H1 (cell line): Measurements from ENCODE around the gene ADCY3. TPM values are rescaled to one million over a fixed set of nuclear protein-coding genes. Genes with fewer than 3 reads are reported as not detected.

Source experiments
- ASH2L ChIP-seq: fragments of 200-600, 300-600 bp; sonication (generic); IDR thresholded peaks from one replicate; pipeline ENCODE4 v1.7.1; 2017; ENCODE audit warnings: low read length
- BACH1 ChIP-seq: IDR thresholded peaks from 2 replicates; pipeline ENCODE4 v1.6.1; 2012; ENCODE audit warnings: low read length, improper control_type of control experiment
- BCL11A ChIP-seq, 2 experiments: IDR thresholded peaks; one replicate each; pipeline ENCODE4 v1.6.1; 2011; ENCODE audit warnings: low read depth in 2 of 2, low read length in 2 of 2, mild to moderate bottlenecking in 2 of 2
- BRCA1 ChIP-seq: IDR thresholded peaks from 2 replicates; pipeline ENCODE4 v1.6.1; 2012; ENCODE audit warnings: low read depth, low read length, improper control_type of control experiment
- CHD1 ChIP-seq: IDR thresholded peaks from 2 replicates; pipeline ENCODE4 v1.6.1; 2012; ENCODE audit warnings: low read depth, low read length, improper control_type of control experiment
- CHD2 ChIP-seq: IDR thresholded peaks from 2 replicates; pipeline ENCODE4 v1.6.1; 2012; ENCODE audit warnings: low read length, improper control_type of control experiment
- EGR1 ChIP-seq: IDR thresholded peaks from 2 replicates; pipeline ENCODE4 v1.6.1; 2011; ENCODE audit warnings: low read depth, low read length, borderline replicate concordance
- EZH2 ChIP-seq: fragments of 200-600 bp; sonication (generic); IDR thresholded peaks from 2 replicates; pipeline ENCODE4 v1.7.1; 2012; ENCODE audit warnings: low read depth, mild to moderate bottlenecking, moderate library complexity, low read length, inconsistent platforms; ENCODE audit not compliant: severe bottlenecking
- FOSL1 ChIP-seq: IDR thresholded peaks from 2 replicates; pipeline ENCODE4 v1.6.1; 2011; ENCODE audit warnings: mild to moderate bottlenecking, low read depth, low read length, moderate library complexity; ENCODE audit not compliant: insufficient read depth
- GABPA ChIP-seq: IDR thresholded peaks from 2 replicates; pipeline ENCODE4 v1.6.1; 2011; ENCODE audit warnings: mild to moderate bottlenecking, low read length, moderate library complexity, borderline replicate concordance; ENCODE audit not compliant: insufficient read depth
- GTF2F1 ChIP-seq: IDR thresholded peaks from 2 replicates; pipeline ENCODE4 v1.6.1; 2012; ENCODE audit warnings: low read depth, low read length, improper control_type of control experiment, borderline replicate concordance
- HDAC2 ChIP-seq, 2 experiments: fragments of 300-600 bp in 1 of 2; sonication (generic) in 1 of 2; IDR thresholded peaks; 2 replicates each; pipeline ENCODE4 v1.6.1; 2011 to 2012; ENCODE audit warnings: low read depth in 2 of 2, low read length in 2 of 2, mild to moderate bottlenecking in 2 of 2, moderate library complexity in 2 of 2, borderline replicate concordance in 1 of 2, inconsistent platforms in 1 of 2
- HDAC6 ChIP-seq: IDR thresholded peaks from one replicate; pipeline ENCODE4 v1.7.1; 2012; ENCODE audit warnings: low read depth, mild to moderate bottlenecking, inconsistent platforms, low read length, moderate library complexity
- MAFK ChIP-seq: IDR thresholded peaks from 2 replicates; pipeline ENCODE4 v1.6.1; 2012; ENCODE audit warnings: low read depth, mild to moderate bottlenecking, improper control_type of control experiment, low read length
- NRF1 ChIP-seq: IDR thresholded peaks from 2 replicates; pipeline ENCODE4 v1.6.1; 2011; ENCODE audit warnings: mild to moderate bottlenecking, low read depth, low read length, improper control_type of control experiment
- RAD21 ChIP-seq, 2 experiments: IDR thresholded peaks in 1 of 2; conservative IDR thresholded peaks in 1 of 2; 2 replicates each; pipeline ENCODE4 v1.6.1; 2011; ENCODE audit warnings: low read depth in 2 of 2, low read length in 2 of 2, improper control_type of control experiment in 1 of 2, inconsistent platforms in 1 of 2, mild to moderate bottlenecking in 1 of 2, moderate library complexity in 1 of 2
- SIN3A ChIP-seq, 2 experiments: IDR thresholded peaks in 1 of 2; conservative IDR thresholded peaks in 1 of 2; 2 replicates each; pipeline ENCODE4 v1.6.1; 2011 to 2012; ENCODE audit warnings: low read length in 2 of 2, improper control_type of control experiment in 1 of 2, low read depth in 1 of 2, mild to moderate bottlenecking in 1 of 2
- TCF12 ChIP-seq: IDR thresholded peaks from 2 replicates; pipeline ENCODE4 v1.6.1; 2011; ENCODE audit warnings: low read depth, mild to moderate bottlenecking, low read length
- polyA plus RNA-seq, 7 experiments: library from polyadenylated mRNA; depleted of rRNA in 3 of 7; stranded (reverse) in 5 of 7; unstranded in 2 of 7; fragments of >200 nt in 5 of 7; fragments of 200-250 nt in 2 of 7; gene quantifications; 1 replicate in 5 of 7; 2 replicates in 1 of 7; 4 replicates in 1 of 7; pipeline versions ENCODE4 v1.2.1 to v1.2.3, GENCODE V29; 2011 to 2013; ENCODE audit warnings: missing spikeins in 2 of 7, mixed read lengths in 2 of 7
- total RNA-seq: library from RNA; stranded (reverse); fragmentation: NEBNext Ultra II Directional; extraction: Animal tissue kit (Norgen Biotek cat#: 25700); gene quantifications from 2 replicates; pipeline ENCODE4 v1.2.1, GENCODE V29; 2021
- TF ChIP-seq, protein P1 (sequence below): IDR thresholded peaks from 2 replicates; pipeline ENCODE4 v1.6.1; 2012; ENCODE audit warnings: inconsistent platforms
- TF ChIP-seq, protein P2 (sequence below): IDR thresholded peaks from 2 replicates; pipeline ENCODE4 v1.6.1; 2012; ENCODE audit warnings: inconsistent platforms
- TF ChIP-seq, protein P3 (sequence below), 3 experiments: IDR thresholded peaks; 1 replicate in 2 of 3; 2 replicates in 1 of 3; pipeline versions ENCODE4 v1.5.1 to v1.6.1; 2011; ENCODE audit warnings: low read length in 3 of 3, mild to moderate bottlenecking in 3 of 3, inconsistent platforms in 2 of 3, low read depth in 1 of 3, moderate library complexity in 1 of 3; ENCODE audit not compliant: insufficient read depth in 1 of 3; ENCODE audit errors: control extremely low read depth in 1 of 3

ADCY3 gene
- total and polyA plus RNA-seq, 2 of the 8 experiments (the other 6 are each of a cell fraction or from before 2014, with no cell fraction given) = 45.1 to 52.9 TPM

DNA sequence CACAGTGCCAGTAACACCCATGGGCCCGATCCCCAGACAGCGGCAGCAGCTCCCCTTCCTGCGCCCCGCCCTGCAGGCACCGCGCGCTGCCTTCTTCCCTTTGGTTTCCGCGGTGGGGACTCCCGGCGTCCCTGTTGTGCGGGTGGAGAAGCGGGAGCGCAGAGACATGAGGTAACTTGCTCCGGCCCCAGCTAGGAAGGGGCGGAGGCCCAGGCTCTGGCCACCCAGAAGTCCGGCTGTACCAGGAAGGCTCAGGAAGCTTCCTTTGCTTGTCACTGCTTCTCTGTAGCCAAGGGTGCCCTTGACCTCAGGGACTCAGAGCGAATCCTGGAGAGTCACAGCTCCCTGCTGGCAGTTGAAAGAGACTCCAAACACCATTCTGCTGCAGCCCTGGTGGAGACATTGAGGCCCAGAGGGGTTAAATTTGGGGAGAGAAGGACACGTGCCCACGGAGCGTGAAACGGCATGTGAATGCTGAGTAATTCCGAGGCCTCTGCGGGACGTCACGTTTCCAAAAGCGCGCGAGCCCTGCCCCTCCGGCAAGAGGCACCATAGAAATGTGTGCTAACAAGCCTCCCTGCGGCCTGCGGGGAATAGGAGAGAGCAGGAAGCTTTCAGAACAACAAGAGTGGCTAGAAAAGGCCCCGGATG is 6.7 kb upstream of the ADCY3 start (continued):
- TF ChIP-seq, protein P1, sequence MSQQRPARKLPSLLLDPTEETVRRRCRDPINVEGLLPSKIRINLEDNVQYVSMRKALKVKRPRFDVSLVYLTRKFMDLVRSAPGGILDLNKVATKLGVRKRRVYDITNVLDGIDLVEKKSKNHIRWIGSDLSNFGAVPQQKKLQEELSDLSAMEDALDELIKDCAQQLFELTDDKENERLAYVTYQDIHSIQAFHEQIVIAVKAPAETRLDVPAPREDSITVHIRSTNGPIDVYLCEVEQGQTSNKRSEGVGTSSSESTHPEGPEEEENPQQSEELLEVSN = peak; percentile 40; the same call in 1 of the 2 replicates
- TF ChIP-seq GTF2F1 (no peak), ASH2L (no peak), SIN3A (conservative IDR thresholded peaks at IDR 0.05 in 1 of 2, IDR thresholded peaks at IDR 0.05 in 1 of 2; ENCODE audit: low read depth in 1 of 2, low read length in 2 of 2) (no peak), MAFK (no peak), HDAC6 (no peak), BRCA1 (no peak), BACH1 (0 out of 2 replicates have a peak, but pooled peaks have one; percentile 29), EZH2 (no peak), EGR1 (no peak), HDAC2 (IDR thresholded peaks at IDR 0.05; ENCODE audit: borderline replicate concordance in 1 of 2, low read depth in 2 of 2, low read length in 2 of 2) (no peak), FOSL1 (no peak), RAD21 (IDR thresholded peaks at IDR 0.05 in 1 of 2, conservative IDR thresholded peaks at IDR 0.05 in 1 of 2; ENCODE audit: low read depth in 2 of 2, low read length in 2 of 2) (no peak), TCF12 (no peak), CHD1 (no peak), CHD2 (no peak), NRF1 (no peak), GABPA (no peak), BCL11A (IDR thresholded peaks at IDR 0.05; ENCODE audit: low read depth in 2 of 2, low read length in 2 of 2) (no peak)
- TF ChIP-seq, protein P2, sequence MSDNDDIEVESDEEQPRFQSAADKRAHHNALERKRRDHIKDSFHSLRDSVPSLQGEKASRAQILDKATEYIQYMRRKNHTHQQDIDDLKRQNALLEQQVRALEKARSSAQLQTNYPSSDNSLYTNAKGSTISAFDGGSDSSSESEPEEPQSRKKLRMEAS = peak; percentile 56
- TF ChIP-seq, protein P3, sequence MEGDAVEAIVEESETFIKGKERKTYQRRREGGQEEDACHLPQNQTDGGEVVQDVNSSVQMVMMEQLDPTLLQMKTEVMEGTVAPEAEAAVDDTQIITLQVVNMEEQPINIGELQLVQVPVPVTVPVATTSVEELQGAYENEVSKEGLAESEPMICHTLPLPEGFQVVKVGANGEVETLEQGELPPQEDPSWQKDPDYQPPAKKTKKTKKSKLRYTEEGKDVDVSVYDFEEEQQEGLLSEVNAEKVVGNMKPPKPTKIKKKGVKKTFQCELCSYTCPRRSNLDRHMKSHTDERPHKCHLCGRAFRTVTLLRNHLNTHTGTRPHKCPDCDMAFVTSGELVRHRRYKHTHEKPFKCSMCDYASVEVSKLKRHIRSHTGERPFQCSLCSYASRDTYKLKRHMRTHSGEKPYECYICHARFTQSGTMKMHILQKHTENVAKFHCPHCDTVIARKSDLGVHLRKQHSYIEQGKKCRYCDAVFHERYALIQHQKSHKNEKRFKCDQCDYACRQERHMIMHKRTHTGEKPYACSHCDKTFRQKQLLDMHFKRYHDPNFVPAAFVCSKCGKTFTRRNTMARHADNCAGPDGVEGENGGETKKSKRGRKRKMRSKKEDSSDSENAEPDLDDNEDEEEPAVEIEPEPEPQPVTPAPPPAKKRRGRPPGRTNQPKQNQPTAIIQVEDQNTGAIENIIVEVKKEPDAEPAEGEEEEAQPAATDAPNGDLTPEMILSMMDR (IDR thresholded peaks at IDR 0.05; ENCODE audit: control extremely low read depth in 1 of 3, insufficient read depth in 1 of 3, low read depth in 1 of 3, low read length in 3 of 3) = no peak
